GM12874 (cell line): Measurements from ENCODE around the gene CES2.

Experiments used
- TF ChIP-seq, protein P1 (sequence below): IDR thresholded peaks from 2 replicates; pipeline ENCODE4 v1.5.1; 2011; ENCODE audit warnings: low read depth, mild to moderate bottlenecking, control low read depth, low read length, moderate library complexity; ENCODE audit not compliant: insufficient read depth

Gene CES2

GRCh38 chr16:66904428-66904845, 30.9 kb upstream of the CES2 start:
- TF ChIP-seq, protein P1, sequence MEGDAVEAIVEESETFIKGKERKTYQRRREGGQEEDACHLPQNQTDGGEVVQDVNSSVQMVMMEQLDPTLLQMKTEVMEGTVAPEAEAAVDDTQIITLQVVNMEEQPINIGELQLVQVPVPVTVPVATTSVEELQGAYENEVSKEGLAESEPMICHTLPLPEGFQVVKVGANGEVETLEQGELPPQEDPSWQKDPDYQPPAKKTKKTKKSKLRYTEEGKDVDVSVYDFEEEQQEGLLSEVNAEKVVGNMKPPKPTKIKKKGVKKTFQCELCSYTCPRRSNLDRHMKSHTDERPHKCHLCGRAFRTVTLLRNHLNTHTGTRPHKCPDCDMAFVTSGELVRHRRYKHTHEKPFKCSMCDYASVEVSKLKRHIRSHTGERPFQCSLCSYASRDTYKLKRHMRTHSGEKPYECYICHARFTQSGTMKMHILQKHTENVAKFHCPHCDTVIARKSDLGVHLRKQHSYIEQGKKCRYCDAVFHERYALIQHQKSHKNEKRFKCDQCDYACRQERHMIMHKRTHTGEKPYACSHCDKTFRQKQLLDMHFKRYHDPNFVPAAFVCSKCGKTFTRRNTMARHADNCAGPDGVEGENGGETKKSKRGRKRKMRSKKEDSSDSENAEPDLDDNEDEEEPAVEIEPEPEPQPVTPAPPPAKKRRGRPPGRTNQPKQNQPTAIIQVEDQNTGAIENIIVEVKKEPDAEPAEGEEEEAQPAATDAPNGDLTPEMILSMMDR, result no peak

GRCh38 chr16:66904846-66905632, 30.3 kb upstream of the CES2 start:
- TF ChIP-seq, protein P1, result no peak

- TF ChIP-seq, protein P1, result no peak
Measured at GRCh38 chr16:66905633-66906539, 29.4 kb upstream of the CES2 start.

DNA sequence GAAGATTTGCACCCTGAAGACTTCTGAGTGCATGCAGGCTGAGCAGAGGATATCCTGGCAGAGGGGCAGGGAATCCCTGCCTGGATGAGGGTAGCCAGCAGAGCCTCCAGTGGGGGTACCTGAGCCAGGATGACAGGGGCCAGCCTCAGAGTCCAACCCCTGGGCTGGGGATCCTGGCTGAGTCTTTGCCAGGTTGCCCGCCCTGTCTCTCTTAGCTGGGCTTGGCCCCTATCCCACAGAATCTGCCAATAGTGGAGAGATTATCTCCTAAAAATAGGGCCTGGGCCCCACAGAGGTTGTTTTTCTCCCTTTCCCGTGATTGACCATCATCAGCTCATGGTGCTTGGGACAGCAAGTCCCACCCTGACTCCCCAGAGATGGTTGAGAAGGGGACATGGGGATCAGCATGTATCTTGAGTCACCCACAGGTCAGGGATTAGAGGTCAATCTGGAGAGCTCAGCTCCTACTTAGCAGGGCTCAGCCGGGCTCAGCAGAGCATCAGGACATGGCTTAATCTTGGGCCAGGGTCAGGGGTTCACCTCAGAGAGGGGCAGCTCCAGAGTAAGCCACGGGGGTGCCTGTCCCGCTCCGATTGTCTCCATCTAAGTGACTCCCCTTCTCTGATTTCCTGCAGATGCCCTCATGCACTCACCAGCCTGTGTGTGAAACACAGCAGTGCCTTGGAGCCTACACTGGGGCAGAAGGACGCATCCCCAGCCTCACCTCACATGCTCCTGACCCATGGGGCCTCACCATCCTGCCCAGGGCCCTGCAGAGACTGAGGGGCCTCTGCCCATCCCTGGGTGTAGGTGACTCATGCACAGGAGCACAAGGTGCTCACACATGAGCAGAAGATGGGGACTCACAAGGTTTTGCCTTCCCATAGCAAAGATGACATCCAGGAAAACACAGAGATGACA, 28.1 kb upstream of the CES2 start:
- TF ChIP-seq, protein P1, result no peak

DNA sequence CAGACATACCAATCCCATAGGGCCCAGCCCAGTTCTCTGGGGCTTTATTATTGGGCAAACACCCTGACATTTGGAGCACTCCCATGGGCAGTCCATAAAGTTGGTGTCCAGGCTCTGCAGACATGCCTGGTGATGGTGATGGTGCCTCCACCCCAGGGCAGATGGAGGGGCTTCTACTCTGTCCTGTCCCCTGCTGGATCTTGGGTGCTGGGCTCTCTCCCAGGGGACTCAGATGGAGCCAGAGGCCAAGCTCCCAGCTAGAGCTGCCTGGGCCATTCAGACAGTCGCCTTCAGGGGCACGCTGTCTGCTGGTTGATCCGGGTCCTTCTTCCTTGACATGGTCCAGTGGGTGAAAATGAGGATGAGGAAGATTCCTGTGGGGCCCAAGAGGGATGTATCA, 27.2 kb upstream of the CES2 start:
- TF ChIP-seq, protein P1, result no peak

GRCh38 chr16:66908762-66909559, 26.4 kb upstream of the CES2 start:
- TF ChIP-seq, protein P1, result no peak
